C4-2B (cell line): Measurements from ENCODE around the gene SCAI.
"Not testable (repeated sequence)": the region's sequence is repeated elsewhere in the genome, so short reads cannot be mapped to it uniquely, and the experiment has no call there.

Source experiments
- H3K27ac ChIP-seq: fragments of 450-650 bp; 2 replicates; pipeline ENCODE4 v1.5.1; 2017
- CTCF ChIP-seq: fragments of 450-650 bp; conservative IDR thresholded peaks from 2 replicates; pipeline ENCODE4 v1.5.1; 2017; ENCODE audit warnings: mild to moderate bottlenecking
- ZFX ChIP-seq: fragments of 450-650 bp; IDR thresholded peaks from 2 replicates; pipeline ENCODE4 v1.6.1; 2017

Gene SCAI

GRCh38 chr9:125043148-125043547 is 100.2 kb downstream of the SCAI start:
- no peak for TF ChIP-seq ZFX
- no peak for TF ChIP-seq CTCF

GRCh38 chr9:125038166-125038565 is 105.2 kb downstream of the SCAI start:
- TF ChIP-seq ZFX (no peak), CTCF (no peak)
- H3K27ac ChIP-seq, result no peak overlapping the region; the same call in 1 of the 2 replicates

More at GRCh38 chr9:125043148-125043547, 100.2 kb downstream of the SCAI start:
- no peak overlapping the region for H3K27ac ChIP-seq

- no peak for TF ChIP-seq ZFX
- no peak for TF ChIP-seq CTCF
These were observed 115.3 kb downstream of the SCAI start for GRCh38 chr9:125028041-125028440.

GRCh38 chr9:125024917-125025316 is 118.4 kb downstream of the SCAI start:
- H3K27ac ChIP-seq, result no peak overlapping the region
- TF ChIP-seq CTCF (no peak), ZFX (no peak)

More at GRCh38 chr9:125028041-125028440, 115.3 kb downstream of the SCAI start:
- no peak overlapping the region for H3K27ac ChIP-seq

- no peak for TF ChIP-seq CTCF
- TF ChIP-seq ZFX, result no peak
- no peak overlapping the region for H3K27ac ChIP-seq
These were observed 122.3 kb downstream of the SCAI start for GRCh38 chr9:125021069-125021468.

- not testable (repeated sequence) for H3K27ac ChIP-seq
These were observed 127.7 kb downstream of the SCAI start for GRCh38 chr9:125015655-125016054.

- H3K27ac ChIP-seq, result not testable (repeated sequence)
These were observed 131.3 kb downstream of the SCAI start for GRCh38 chr9:125012013-125012412.

GRCh38 chr9:125008599-125008998 is 134.7 kb downstream of the SCAI start:
- no peak overlapping the region for H3K27ac ChIP-seq
- TF ChIP-seq ZFX, result no peak
- TF ChIP-seq CTCF, result no peak

- no peak overlapping the region for H3K27ac ChIP-seq
- TF ChIP-seq CTCF, result no peak
- no peak for TF ChIP-seq ZFX
These were observed 140.0 kb downstream of the SCAI start for GRCh38 chr9:125003332-125003731.
